ENCODE measurements around the gene AMBRA1. TPM values are rescaled to one million over a fixed set of nuclear protein-coding genes. Genes with fewer than 3 reads are reported as not detected.
A peak's percentile ranks its signal among the peaks of the same experiment; 100 is the strongest.

AMBRA1 gene
- total and polyA plus RNA-seq, 2 donors (not counting 3 experiments of a cell fraction or from before 2014, with no cell fraction given), result 18.4 to 32.4 TPM

DNA sequence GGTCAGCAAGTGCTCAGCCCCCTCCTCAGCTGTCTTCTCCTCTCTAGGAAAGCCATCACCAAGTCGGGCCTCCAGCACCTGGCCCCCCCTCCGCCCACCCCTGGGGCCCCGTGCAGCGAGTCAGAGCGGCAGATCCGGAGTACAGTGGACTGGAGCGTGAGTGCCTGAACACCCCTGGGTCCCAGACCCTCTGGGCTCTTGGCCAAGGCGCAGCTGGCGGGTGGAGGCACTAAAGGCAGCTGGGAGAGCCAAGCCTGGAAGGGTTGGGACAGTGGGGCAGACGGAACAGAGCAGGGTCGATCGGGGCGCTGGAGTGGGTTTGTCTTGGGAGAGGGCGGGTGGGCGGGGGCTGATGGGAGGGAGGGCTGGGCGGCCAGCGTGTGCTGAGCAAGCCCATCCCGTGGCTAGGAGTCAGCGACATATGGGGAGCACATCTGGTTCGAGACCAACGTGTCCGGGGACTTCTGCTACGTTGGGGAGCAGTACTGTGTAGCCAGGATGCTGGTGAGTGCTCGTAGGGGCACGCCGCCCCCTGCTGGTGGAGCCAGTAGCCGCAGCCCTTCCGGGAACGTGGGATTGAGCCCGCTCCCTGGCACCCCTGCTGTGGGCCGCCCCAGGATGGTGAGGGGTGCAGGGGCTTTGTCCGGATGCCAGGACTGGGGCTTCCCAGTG is 226.4 kb downstream of the AMBRA1 start:
- H3K9ac ChIP-seq (replicated peaks; ENCODE audit: extremely low read depth, insufficient read depth, low read length), result no peak overlapping the region
- peaks cover 18% of the 10 kb centered on the region for H3K4me1 ChIP-seq (ENCODE audit: control insufficient read depth, extremely low read depth, insufficient read depth, low read length)
- H3K79me2 ChIP-seq (ENCODE audit: control insufficient read depth, insufficient read depth, low read length), result peaks cover 19% of the 10 kb centered on the region
- H3K36me3 ChIP-seq (ENCODE audit: control insufficient read depth in 2 of 2, extremely low read depth in 1 of 2, insufficient read depth in 2 of 2, low read length in 2 of 2), result peaks cover 0 to 13% of the 10 kb centered on the region in 2 experiments
- no peak overlapping the region for H2AFZ ChIP-seq (ENCODE audit: low read depth, low read length)
- no peaks in the 10 kb centered on the region for H3K9me1 ChIP-seq (replicated peaks; ENCODE audit: control insufficient read depth, extremely low read depth, insufficient read depth, low read length)
- FAIRE-seq (peak; percentile 81), DNase-seq (ENCODE audit: low read depth, low spot score) (peak; percentile 43)
- no peaks in the 10 kb centered on the region for H3K27me3 ChIP-seq (ENCODE audit: control insufficient read depth in 2 of 2, insufficient read depth in 2 of 2, low read length in 2 of 2)
- no peak overlapping the region for H3K4me3 ChIP-seq (replicated peaks in 1 of 3; ENCODE audit: insufficient read depth in 1 of 3, low read depth in 1 of 3, low read length in 3 of 3)
- dilution Hi-C loops (cut with MboI; ENCODE audit: extremely low pct_ligation_motif_present, low sequenced_read_pairs), result no loop called here
- ChIA-PET POLR2A (no interaction called here), CTCF (interaction anchor here (2.7 to 11.6 kb wide), 2 partner anchors 15 to 24 kb away, joined by 9 to 200 read pairs; partner anchors contain the start of genes CHRM4 and DGKZ)
- no peak overlapping the region for H3K27ac ChIP-seq (ENCODE audit: insufficient read depth, low read depth, low read length)
- intact Hi-C loops (cut with micrococcal nuclease), result loop anchor here (1.0 kb wide), 3 partner anchors 15 to 128 kb away; partner anchors contain the start of gene DGKZ
- no TSS peak for BruUV-seq (replicated peaks)
- H3K9me3 ChIP-seq (replicated peaks; ENCODE audit: control insufficient read depth, insufficient read depth, low read length), result no peaks in the 10 kb centered on the region
- no peaks in the 10 kb centered on the region for H4K20me1 ChIP-seq (replicated peaks; ENCODE audit: control insufficient read depth, extremely low read depth, insufficient read depth, low read length)
- H3K4me2 ChIP-seq (ENCODE audit: insufficient read depth, low read length), result no peak overlapping the region
- no peak for TF ChIP-seq JUN (IDR thresholded peaks at IDR 0.05; ENCODE audit: borderline replicate concordance, insufficient read depth, insufficient read length, low read depth)
- no peak for TF ChIP-seq FOS (IDR thresholded peaks at IDR 0.05; ENCODE audit: borderline replicate concordance, insufficient read depth, low read length)
- TF ChIP-seq, protein P1, sequence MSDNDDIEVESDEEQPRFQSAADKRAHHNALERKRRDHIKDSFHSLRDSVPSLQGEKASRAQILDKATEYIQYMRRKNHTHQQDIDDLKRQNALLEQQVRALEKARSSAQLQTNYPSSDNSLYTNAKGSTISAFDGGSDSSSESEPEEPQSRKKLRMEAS (IDR thresholded peaks at IDR 0.05; ENCODE audit: insufficient read depth, insufficient read length), result no peak
- no peak for TF ChIP-seq MYC (IDR thresholded peaks at IDR 0.05; ENCODE audit: low read depth, low read length)
- peak; percentile 77 to 93 for TF ChIP-seq CTCF (IDR thresholded peaks at IDR 0.05; ENCODE audit: extremely low read depth in 1 of 2, insufficient read depth in 1 of 2, low read depth in 1 of 2, low read length in 2 of 2)
- no peak for TF ChIP-seq POLR2AphosphoS5 (IDR thresholded peaks at IDR 0.05; ENCODE audit: insufficient read depth, low read depth, low read length)
- TF ChIP-seq POLR2A (IDR thresholded peaks at IDR 0.05; ENCODE audit: low read depth, low read length), result no peak
- no peak for TF ChIP-seq EZH2 (IDR thresholded peaks at IDR 0.05; ENCODE audit: borderline replicate concordance, low read depth, low read length, severe bottlenecking)
- TF ChIP-seq GATA2 (IDR thresholded peaks at IDR 0.05; ENCODE audit: insufficient read depth, insufficient read length, low read depth, low read length), result no peak
